Head of caudate nucleus (tissue), 42 donors: ENCODE results near the gene DDX24.

ENCODE experiments used
- DNase-seq, 42 donors: peaks; one replicate each; pipeline versions ENCODE4 v3.0.0 to v3.0.0-alpha.2; 2020 to 2021; ENCODE audit warnings: mixed read lengths in 7 of 42
- intact Hi-C: fragments of 100-400 bp; cut with DNase I; formaldehyde crosslinking; loops from one replicate; pipeline ENCODE4 v1.15.0; 2022

DDX24 gene

DNA sequence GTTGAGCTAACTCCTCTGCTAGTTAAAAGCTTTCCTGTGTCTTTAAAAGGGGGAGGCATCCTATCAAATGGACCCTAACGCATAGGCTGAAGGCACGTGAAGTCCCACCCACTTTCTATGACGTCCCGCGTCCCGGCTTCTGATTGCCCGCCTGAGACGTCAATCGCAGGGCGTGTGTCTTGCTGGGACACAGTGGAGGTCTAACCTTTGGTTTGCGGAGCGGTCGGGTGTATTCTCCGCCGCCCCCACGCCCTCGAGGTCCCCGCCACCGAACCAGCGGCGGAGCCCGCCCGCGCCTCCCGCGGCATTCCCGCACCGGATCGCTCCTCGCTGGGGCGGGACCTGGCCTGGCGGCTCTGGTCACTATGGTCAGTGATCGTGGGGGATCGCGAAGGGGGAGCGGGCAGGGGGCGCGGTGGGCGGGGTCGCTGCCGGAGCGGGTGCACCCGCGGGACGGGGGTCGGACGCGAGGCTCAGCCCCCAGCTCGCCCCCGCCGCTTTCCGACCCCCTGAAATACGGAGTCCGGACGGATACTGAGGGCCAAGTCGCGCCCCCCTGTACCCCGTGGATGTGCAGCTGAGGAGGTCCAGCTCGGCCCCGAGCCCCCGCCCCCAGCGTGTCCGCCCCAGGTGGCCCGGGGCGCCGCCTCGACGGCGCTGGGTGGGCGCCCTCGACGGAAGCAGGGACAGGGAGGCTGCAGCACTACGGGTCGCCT is 54.7 kb downstream of the DDX24 start, which contains the start of gene OTUB2:
TSS of gene OTUB2 (plus strand) at position 168 of the 716 bp plus-strand sequence. CDS start at position 366, 198 bp downstream.
- intact Hi-C loops: no loop called here
- DNase-seq: peak; percentile 95 to 99 (median 98)

DNA sequence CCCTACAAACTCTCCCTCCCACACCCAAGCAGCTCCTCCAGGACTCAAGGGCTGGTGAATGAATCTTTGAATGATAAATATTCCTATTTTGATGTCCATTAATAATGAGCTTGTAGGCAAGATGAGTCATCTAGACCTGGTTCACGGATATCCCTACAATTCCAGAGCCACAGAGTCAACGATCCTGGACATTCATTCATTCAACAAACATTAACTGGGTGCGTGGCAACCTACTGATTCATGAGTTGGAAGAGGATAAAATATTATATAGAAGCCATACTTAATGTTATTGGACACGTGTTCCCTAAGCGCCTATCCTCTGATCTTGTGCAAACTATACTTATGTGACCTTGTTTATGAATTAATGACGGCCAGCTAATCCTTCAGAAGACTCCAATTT is 55.3 kb downstream of the DDX24 start:
- intact Hi-C loops: no loop called here
- no peak for DNase-seq

DNA sequence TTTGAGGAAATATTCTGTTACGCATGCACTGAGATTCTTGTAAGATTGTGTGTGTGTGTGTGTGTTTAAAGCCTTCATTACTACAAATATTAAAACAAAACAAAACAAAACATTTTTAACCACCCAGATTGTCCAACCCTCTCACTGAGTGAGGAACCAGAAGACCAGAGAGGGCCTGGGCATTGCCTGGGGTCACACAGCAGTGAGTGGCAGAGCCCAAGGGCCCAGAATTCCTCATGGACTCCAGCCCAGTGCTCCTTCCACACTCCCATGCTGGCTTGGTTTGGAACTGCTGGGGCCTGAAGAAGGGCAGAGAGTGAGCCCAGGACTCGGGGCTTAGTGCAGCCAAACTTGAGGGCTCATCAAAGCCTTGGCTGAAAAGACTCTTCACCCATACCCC is 56.5 kb downstream of the DDX24 start:
- intact Hi-C loops: no loop called here

DNA sequence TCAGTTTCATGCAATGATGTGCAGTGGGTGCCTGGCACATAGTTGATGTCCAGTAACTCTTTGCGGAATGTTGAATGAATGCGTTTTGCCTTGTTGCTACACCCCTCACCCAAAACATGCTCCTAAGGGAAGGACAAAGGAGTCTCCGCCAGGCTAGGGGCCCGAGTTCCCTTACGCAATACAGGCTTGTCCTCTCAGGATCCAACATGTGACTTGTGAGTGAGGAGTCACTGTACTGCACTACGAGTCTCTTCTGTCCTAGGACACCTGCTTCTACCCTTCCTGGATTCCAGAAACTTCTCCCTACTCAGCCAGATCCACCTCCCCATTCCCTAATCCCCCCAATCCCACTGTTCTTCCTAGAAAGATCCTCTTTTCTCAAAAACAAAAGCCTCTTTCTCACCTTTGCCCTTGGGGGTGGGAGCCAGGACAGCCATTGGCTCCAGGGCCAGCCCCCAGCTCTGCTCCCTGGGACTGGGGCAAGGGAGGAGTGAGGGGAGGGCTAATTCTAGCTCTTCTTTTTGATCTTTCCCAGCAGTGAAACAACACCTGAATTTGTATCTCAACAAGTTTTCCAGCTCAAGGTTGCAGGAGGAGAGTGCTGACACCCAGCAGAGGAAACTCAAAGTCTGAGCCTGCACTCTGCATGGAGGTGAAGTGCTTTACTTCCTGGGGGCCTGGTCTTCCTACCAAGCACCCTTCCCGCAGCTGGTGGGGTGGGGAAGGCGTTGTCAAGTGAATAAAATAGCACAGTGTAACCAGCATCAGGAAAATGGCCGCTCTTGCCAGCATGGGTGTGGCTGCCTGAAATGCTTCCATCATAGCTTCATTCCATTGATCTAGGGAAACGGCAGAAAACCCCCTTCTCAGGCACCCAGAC is 58.2 kb downstream of the DDX24 start:
- DNase-seq: no peak

More for the DNA sequence above, 56.5 kb downstream of the DDX24 start:
- DNase-seq: no peak

DNA sequence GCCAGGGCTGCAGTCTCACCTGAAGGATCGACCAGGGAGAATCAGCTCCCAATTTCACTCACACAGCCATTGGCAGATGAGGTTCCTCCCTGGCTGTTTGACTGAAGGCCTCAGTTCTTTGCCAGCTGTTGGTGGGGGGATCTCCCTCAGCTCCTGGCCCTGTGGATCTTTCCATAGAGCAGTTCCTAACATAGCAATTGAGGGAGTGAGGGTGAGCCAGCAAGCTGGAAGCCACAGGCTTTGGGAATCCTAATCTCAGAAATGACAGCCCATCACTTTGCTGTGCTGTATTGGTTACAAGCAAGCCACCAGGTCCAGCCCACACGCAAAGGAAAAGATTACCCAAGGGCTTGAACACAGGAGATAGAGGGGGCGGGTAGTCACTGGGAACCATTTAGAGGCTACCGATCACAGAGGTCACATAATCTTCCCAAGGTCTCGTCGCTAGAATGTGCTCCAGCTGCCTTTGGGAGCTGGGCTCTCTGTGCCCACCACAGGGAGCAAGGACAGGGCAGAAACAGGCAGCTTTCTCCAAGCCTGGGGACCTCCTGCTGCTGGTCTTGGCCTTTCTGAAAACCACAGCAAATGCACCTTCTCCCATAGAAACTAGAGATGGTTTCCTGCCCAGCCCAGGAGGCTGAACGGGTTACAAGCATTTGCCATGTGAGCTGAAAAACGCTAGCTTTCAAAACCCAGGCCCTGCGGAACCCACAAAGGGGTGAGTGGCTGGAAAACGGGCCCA is 59.4 kb downstream of the DDX24 start:
- intact Hi-C loops: no loop called here
- DNase-seq: no peak

More for the DNA sequence above, 58.2 kb downstream of the DDX24 start:
- intact Hi-C loops: no loop called here

DNA sequence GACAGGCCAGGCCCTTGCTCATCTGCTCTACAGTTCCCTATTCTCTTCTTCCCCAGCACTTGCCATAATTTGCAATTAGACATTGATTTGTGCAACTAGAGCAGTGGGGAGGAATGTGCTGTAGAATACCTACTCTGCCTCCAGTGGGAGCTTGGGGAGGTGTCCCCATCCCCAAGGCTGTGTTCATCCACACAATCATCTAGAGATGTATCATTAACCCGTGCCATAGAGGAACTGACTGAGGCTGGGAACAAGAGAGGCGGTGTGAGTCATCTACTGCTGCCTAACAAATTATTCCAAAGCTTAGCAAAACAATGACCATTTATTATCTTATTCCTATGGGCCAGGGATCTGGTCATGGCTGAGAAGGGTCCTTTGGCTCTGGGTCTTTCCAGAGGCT is 60.0 kb downstream of the DDX24 start:
- intact Hi-C loops: no loop called here
- no peak for DNase-seq

DNA sequence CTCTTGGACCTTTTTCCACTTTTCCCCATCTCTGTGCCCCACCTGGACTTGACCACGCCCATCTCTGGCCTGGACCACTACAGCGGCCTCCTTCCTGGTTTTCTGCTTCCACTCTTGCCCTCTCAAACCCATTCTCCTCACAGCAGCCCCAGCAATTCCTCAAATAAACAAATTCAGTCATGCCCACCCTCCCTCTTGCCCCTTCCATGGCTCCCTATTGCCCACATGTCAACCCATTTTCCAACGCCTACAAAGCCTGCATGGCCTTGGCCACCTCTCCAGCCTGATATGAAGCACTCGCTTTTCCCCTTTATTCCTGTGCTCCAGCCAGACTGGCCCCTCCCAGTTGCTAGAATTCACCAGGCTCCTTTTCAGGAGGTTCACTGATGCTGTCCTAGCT is 60.7 kb downstream of the DDX24 start:
- intact Hi-C loops: no loop called here
- DNase-seq: no peak

DNA sequence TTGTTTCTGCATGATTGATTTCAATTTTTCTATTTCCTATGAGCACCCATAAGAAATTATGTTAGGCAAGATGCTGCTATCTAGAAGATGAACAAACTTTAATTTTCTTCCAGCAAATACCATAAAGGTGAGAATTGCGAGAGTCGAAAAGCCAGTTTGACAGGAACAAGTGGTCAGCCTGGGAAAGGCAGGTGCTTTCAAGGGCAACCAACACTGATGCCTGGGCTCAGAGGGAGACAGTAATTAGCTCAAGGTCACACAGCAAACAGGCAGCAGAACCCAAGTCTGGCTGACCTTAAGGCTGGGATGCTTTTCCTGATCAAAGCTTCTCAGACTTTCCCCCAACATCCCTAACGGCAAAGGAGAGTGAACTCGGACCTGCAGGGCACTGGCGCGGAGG is 61.7 kb downstream of the DDX24 start:
- DNase-seq: no peak
- intact Hi-C loops: no loop called here

DNA sequence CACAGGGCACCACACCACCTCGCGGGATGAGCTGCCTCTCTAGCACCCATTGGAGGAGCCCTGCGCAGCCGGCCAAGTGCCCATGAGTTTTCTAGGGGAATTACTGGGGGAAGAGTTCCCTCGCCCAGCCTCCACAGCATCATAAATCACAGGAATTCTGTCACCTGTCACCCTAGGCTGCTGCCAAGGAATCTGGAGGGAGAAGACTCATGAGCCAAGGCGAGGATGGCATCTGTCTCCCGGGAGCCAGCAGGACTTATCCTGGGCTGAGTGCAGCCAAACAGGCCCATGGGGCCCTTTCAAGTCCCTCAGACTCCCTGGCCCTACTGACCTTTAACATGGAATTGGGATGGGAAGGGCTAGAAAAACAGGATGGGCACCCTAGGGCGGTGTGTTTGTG is 62.7 kb downstream of the DDX24 start:
- no peak for DNase-seq
- intact Hi-C loops: no loop called here

DNA sequence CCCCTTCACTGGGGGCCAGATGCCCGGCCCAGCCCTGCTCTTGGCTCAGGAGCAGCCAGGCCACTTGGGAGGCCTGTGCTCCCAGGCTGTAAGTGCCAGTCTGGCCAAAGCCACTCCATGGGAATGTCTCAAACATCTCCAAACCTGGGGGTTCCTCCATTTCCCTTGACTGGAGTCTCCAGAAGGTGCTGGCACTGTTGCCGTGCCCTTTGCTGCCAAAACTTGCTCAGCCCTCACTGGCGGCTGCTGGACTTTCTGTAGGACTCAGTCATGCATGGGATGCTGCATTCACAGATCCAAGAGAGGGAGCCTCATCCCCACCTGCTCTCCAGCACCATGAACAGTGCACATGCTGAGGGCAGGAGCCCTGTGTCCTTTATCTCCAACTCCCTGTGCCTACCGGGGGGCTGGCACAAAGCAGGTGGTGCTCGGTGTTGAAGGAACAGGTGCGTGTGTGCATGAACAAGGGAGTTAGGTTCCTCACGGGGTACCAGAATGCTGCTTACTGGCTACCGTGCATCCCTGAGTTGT is 64.5 kb downstream of the DDX24 start:
- DNase-seq: no peak
- intact Hi-C loops: no loop called here

DNA sequence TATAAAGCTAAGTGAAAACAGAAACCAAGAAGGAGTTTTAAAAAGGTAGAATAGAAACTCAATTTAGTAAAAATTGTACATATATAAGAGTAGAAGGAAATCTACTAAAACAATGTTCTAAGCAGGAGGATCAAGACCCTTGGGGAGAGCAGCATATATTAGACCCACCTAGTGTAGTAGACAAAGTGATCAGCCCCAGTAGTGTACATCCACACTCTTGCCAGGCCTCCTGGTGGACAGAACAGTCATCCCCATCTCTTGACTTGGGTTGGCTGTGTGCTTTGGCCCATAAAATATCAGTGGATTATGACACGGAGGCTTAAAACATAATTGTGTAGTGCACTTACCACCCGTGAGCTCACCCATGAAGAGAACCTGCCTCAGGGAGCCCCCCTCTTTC is 65.8 kb downstream of the DDX24 start:
- intact Hi-C loops: no loop called here
- DNase-seq: no peak

DNA sequence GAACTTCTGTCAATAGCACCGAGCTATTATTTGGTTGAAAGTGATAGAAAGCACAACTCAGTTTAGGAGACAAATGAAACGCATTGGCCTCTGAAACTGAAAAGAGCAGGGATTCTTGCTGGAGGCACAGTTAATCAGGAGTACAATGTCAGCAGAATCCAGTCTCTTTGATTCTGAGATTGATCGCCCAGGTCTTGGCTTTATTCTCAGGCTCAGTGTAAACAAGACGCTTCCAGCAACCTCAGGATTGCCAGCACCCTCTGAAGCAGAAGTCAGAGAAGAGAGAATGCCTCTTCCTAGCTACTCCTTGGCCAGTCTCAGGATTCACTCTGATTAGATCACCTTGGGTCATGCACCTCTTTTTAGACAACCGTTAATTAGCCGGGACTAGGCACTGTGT is 66.6 kb downstream of the DDX24 start:
- no peak for DNase-seq
- intact Hi-C loops: no loop called here

DNA sequence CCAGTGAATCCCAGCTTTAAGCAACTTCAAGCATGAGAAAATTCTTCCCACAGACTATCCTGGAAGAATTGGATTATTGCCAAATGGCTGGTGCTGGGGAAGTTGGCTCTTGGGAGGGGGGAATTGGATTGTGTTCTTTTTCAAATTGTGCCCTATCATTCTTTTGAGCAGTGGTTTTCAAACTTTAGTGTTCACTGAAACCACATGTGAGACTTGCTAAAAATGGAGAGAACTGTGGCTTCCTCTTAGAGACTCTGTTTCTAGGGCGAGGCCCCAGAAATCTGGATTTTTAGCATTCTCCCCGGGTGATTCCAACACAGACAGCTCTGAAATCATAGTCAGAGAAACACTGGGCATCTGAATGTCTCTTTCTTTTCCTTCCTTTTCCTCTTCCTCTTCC is 69.2 kb downstream of the DDX24 start:
- intact Hi-C loops: no loop called here
- DNase-seq: no peak

DNA sequence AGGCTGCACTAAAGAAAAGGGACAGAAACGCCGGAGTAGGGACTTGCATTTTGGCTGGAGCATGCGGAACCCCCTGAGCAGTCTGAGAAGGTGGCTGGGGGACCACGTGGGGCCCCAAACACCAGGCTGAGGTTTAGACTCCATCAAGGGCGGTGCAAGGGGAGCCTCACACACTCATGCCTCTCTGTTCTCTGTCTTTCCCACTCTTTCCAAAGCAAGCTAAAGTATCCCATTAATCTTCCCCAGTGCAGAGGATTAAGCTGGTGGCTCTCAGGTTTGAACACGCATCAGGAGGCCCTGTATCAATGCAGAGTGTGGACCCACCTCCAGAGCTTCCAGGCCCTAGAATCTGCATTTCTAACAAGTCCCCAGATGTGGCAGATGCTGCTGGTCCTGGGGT is 70.4 kb downstream of the DDX24 start:
- intact Hi-C loops: no loop called here
- DNase-seq: no peak

DNA sequence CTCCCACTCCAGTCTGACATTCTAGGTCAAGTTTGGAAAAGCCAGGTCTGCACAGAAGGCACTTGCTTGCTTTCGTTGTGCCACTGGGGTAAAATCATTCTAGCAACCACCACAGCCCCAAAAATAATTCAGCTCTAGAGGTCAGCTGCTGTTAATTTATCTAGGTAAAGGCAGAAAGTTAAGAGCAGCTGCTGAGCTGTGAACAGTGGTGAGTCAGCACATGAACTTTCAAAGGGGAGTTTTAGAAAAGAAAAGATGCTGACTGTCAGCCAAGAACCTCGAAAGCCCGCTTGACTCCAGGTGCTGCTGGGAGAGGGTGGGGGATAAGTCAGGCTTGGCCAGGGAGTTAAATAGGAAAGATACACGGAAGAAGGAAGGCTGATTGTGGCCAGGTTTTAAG is 71.2 kb downstream of the DDX24 start:
- no peak for DNase-seq
- intact Hi-C loops: no loop called here

DNA sequence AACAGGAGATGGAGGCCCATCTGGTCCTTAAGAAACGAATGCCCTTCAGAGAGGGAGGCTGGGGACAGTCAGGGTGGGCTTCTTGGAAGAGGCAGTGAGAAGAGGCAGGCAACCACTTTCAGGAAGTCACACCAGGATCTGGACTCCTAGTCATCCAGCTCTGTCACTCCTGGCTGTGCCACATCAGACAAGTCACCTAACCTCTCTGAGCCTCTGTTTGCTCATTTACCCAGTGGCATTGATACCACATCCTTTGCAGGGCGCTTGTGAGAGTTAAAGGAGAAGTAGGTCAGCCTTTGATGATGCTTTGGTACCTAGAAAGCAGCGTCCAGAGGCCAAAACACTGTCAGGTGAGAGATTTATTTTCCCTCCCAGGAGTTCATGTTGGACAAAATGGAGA is 72.8 kb downstream of the DDX24 start:
- no peak for DNase-seq
- intact Hi-C loops: no loop called here

DNA sequence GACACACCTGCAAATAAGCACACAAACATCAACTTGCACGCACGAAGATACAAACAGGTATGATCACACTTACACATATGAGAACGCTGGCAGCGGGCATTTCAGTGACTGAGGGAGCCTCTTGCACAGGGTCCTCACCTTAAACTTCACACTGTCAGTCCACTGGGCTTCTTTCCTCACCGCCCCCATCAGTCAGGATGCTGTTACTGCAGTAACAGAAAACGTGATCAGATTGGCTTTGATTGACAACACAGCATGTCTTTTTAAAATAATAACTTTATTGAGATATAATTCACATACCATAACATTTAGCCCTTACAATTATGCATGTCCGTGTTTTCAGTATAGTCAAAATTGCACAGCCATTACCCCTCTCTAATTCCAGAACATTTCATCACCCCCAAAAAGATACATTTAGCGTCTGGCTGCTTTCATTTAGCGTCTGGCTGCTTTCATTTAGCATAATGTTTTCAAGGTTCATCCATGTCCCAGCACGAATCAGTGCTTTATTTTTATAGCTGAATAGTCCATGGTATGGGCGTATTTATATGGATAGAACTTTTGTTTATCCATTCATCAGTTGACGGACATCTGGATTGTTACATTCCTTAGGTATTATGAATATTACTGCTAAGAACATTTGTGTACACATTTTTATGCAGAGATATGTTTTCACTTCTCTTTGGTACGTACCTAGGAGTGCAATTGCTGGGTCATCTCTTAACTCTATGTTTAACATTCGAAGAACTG is 75.5 kb downstream of the DDX24 start:
- DNase-seq: no peak
- intact Hi-C loops: no loop called here

DNA sequence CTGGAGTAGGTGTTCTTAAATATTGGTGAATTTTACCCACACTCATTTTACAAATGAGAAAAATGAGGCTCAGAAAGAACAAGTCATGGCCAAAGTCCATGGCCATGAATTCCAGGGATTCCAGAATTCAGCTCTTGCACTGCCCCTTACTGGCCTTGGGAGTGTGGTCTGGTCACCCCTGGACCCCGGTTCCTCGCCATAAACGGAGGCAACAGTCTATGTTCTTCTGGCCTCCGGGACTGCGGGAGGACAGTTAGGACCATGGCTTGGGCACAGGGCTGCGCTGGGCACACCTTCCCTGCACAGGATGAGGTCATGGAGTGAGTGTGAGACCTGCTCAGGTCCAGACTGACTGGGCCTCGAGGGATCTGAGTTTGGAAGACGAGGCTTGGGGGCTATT is 77.0 kb downstream of the DDX24 start:
- no peak for DNase-seq
- intact Hi-C loops: no loop called here

DNA sequence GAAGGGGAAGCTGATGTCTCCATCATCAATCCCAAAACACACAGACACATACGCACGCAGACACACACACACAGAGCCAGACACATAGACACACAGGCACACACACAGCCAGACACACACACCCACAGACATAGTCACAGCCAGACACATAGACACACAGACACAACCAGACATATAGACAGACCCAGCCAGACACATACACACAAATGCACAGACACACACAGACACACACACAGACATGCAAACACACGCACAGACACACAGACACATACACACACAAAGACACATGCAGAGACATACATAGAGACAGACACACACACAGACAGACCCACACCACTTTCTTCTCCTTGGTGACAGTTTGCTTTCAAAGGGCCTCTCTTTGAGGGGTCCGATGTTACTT is 77.6 kb downstream of the DDX24 start:
- intact Hi-C loops: no loop called here
- DNase-seq: no peak
